HG03469 (cell line): ENCODE measurements around the gene POLR2L.
A peak's percentile ranks its signal among the peaks of the same experiment; 100 is the strongest.

ENCODE experiments used
- ATAC-seq: cut with Tn5 transposase; IDR thresholded peaks from one replicate; pipeline ENCODE4 v1.9.1; 2021; ENCODE audit warnings: mild to moderate bottlenecking, moderate library complexity, moderate number of reproducible peaks; ENCODE audit not compliant: unreplicated experiment

The POLR2L gene

DNA sequence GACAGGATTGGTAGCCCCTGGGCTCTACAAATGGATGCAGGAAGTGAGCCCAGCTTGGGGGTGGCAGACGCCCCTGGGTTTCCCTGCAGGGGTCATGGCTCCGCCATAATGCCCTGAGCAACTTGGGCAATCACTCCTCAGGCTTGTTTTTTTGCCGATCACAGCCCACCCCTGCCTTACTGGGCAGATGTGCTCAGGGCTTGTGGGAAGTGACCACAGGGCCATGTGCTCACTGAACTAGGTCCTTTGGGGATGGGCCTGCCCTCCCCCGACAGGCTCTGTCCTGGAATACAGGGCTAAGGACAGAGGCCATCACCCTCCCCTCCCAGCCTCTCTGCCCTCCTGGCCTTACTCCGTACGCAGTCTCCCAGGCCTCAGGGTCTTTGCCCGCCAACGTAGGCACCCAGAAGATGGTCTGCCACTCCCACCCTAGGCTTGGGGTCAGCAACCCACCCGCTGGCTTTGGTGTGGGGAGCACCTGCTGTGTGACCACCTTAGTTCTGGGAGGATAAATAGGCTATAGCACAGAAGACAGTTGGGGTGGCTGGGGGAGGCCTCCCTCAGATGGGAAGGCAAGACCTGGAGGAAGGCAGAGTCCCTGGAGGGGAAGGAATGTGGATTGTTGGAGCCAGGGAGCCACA lies 28.8 kb downstream of the POLR2L start:
- ATAC-seq = no peak

DNA sequence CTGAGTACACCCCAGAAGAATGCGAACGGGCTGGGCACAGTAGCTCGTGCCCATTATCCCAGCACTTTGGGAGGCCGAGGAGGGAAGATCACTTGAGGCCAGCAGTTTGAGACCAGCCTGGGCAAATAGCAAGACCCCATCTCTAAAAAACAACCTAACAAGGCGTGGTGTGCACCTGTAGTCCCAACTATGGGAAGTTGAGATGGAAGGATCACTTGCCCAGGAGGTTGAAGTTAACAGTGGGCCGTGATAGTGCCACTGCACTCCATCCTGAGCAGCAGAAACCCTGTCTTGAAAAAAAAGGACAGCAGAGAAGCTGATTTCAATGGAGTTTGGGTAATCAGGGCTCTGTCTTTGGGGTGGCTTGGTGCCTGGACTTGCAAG lies 29.3 kb downstream of the POLR2L start:
- ATAC-seq = no peak

DNA sequence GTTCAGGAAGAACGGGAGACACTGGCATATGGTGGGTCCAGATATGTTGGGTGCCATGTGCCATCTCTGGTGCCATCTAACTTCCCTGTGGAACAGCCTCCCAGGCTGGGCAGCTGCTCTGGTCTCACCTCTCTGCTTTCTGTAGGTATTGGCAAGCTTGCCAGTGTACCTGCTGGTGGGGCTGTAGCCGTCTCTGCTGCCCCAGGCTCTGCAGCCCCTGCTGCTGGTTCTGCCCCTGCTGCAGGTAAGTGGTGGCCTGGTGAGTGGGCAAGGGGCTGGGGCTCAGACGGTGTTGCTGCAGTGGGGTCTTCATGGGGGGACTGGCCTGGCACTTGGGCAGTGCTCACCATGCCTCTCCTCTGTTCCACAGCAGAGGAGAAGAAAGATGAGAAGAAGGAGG lies 29.9 kb downstream of the POLR2L start:
- no peak for ATAC-seq

DNA sequence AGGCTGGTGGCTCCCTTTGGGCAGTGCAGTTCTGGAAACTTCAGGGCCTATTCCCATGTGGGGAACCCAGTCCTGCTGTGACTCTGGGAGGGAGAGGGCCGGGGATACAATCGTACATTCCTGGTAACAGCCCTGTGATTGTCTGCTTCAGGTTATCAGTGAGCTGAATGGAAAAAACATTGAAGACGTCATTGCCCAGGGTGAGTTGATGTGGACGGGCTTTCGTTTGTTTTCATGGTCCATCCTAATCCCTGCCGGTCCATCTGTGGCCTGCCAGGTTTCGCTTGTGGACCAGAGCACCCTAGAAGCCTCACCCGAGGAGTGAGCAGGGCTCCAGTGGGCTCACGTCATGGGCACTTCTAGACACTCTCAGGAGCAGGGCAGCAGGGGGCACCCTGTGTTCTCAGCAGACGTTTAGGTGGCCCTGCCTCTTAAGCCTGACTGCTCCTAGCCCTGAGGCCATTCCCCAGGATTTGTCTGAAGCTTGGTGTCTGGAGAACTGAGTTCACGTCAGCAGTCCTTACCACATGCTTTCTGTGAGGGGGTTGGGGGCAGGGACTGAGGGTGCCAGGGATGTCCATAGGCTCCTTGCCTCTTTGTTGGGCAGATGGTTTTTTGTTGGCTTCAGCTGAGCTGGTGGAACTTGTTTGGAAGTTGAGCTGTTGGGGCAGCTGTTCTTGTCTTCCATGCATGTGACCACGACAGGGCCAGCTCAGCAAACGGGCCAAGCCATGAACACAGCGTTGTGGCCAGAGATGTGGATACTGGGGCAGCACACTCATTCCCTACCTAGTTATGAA lies 30.7 kb downstream of the POLR2L start:
- no peak for ATAC-seq

DNA sequence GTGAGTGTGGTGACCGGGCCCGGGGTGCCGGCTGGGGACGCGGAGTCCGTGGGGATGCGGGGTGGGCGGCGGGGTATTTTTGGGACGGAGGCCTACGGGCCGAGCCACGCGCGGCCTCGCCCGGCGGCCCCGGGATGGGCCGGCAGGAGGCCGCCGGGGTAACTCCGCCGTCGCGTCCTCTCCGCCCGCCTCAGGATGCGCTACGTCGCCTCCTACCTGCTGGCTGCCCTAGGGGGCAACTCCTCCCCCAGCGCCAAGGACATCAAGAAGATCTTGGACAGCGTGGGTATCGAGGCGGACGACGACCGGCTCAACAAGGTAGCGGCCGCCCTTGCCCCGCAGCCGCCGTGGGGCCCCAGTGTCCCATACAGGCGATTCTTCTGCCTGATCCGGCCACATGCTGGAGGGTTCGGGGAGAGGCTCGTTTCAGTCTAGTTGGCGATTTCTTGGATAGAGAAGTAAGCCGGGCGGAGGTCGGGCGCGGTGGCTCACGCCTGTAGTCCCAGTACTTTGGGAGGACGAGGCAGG lies 32.2 kb downstream of the POLR2L start:
- no peak for ATAC-seq

DNA sequence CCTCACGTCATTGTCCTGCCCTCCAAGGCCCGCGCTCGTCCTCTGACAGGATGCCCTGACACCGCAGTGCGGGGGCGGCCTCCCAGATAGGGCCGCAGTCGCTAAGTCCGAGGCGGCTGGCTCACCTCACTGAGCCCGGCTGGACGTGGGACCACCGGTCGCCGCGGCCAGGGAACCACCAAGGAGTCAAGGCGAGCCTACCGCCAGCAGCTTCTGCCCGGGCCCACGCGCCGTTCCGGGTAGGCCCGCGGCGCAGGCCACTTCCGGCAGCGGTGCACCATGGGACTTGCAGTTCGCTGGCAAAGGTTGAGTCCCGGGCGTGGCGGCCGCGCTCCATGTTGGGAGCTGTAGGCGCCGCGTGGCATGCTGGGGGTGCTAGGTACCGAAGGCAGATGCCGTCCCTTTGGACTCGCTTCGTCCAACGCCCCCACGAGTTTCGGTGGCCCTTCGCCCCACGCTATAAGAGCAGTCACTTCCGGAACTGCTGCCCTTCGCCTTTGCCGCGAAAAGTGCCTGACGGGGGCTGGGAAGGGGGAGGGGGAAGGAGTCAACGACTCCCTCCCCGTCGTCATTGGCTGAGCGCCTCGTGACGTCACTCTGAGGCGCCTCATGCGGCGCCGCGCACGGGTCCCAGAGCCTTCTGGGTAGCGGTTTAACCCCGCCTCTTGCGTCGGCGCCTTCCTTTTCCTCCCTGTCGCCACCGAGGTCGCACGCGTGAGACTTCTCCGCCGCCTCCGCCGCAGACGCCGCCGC lies 32.9 kb downstream of the POLR2L start, which contains the start of gene RPLP2:
Gene RPLP2, plus strand, starts transcription at position 681 of the 753 bp plus-strand sequence. CDS start 268 bp downstream, outside the sequence.
- peak; percentile 55 for ATAC-seq

DNA sequence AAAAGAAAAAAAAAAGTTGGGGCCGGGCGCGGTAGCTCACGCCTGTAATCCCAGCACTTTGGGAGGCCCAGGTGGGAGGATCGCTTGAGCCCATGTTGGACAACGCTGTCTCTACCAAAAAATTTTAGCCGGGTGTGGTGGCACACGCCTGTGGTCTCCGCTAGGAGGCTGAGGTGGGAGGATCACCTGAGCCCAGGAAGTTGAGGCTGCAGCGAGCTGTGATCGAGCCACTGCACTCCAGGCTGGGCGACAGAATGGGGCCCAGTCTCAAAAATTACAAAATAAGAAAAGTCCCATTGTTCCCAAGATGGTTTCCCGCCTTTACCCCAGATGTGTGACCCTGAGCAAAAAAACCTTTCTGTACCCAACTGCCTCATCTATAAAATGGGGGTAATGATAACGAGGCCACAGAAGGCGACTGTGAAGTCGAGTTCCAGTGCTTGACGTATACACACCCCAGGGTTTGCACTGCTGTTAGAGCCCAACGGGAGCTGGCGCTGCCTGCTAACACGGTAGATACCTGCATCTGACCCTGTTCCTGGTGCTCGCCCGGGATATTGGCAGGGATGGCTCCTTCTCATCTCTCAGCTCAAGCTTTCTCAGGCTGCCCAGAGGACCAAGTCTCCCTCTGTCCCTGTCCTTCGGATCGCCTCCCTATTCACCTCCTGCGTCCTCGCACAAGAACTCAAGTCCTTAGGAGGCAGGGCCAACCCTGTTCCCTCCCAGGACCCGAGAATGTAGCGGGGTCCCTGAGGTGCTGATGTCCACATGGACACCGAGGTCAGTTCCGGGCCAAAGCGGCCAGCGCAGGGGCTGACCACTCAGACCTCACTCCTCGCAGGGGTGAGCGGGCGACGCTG lies 33.7 kb downstream of the POLR2L start:
- no peak for ATAC-seq

DNA sequence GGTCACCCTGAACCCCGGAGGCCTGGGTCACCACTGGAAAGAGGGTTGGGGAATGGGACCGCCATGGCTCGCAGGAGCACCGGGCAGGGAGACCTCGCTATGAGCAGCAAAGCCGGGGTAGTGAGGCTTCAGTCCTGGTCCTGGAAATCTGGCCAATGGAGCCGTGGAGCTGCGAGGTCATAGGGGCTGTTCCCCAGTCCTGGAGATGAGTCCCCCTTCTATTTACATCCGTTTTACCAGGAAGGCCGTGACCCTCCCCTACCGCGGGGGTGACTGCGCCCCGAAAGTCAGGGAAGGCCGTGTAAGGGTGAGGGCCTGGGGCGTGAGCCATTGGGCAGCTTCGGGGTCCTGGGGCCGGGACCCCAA lies 37.7 kb downstream of the POLR2L start:
- no peak for ATAC-seq

DNA sequence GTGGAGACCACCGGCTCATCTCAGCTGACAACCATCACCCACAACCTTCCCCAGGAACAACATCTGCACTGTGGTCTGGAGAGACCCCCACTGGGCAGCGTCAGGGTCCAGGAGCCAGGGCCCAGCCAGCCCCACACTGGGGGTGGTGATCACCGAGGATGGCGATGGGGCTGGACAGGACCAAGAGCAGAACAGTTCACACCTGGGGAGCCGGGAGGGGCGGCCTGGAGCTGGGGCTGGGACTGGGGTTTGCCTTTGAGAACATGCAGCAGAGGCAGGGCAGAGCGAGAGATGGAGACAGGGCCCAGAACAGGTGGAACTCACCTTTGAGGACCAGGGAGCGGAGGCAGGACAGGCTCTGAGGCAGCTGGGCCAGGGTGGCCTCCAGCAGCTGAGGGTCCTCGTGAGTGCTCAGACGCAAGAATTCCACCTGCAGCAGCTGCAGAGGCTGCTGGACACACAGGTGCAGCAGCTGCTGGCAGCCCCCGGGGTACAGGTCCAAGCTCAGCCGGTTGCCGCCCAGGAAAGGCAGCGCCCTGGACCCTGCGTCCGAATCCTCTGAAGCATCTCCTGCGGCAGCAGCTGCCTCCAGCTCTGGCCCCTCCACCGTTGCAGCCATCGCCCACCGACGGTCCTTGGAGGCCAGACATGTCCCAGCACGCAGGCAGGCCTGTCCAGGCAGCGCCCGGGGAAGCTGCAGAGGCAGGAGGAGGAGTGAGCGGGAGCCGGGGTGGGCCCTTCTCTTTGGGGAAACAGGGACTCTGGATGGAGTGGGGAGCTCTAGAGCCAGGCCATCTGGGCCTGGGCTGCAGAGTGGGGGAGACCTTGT lies 38.3 kb downstream of the POLR2L start:
- ATAC-seq = no peak

DNA sequence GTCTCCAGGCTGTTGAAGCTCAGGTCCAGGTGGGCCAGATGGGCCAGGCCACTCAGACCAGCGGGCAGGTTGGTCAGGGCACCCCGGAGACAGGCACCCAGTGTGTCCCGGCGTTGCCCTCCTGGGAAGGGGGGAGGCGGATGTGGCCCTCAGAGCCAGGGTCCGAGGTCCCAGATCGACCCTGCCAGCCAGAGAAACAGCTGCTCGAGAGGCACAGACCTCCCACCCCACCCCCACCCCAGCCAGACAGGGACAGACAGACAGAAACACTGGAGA lies 38.9 kb downstream of the POLR2L start:
- ATAC-seq = no peak

DNA sequence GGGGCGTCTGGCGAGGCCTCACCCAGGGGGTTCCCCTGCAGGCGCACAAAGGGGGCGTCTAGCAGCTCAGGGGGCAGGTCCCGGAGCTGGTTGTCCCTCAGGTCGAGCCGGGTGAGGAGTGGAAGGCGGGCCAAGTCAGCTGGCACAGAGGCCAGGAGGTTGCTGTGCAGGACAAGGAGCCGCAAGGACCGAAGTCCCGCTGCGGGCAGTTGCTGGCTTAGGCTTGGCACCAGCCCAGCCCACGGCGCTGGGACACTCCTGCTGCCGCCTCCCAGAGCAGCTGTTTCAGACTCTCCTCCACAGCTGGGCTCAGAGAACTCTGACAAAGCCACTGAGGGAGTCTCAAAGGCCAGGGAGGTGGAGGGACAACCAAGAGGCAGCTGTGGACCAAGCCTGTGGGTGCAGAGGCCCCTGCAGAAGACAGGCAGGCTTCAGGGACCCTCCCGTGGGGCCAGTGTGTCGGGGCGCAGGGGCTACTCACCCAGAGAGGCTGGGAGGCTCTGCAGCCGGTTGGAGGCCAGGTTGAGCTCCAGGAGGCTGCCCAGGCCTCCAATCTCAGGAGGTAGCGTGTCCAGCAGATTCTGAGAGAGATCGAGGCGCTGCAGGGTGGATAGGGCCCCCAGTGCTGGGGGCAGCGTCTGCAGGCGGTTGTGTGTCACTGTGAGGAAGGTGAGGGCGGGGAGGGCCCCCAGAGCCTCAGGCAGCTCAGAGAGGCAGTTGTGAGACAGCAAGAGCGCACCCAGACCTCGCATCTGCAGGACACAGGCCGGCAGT lies 39.4 kb downstream of the POLR2L start:
- ATAC-seq = no peak

DNA sequence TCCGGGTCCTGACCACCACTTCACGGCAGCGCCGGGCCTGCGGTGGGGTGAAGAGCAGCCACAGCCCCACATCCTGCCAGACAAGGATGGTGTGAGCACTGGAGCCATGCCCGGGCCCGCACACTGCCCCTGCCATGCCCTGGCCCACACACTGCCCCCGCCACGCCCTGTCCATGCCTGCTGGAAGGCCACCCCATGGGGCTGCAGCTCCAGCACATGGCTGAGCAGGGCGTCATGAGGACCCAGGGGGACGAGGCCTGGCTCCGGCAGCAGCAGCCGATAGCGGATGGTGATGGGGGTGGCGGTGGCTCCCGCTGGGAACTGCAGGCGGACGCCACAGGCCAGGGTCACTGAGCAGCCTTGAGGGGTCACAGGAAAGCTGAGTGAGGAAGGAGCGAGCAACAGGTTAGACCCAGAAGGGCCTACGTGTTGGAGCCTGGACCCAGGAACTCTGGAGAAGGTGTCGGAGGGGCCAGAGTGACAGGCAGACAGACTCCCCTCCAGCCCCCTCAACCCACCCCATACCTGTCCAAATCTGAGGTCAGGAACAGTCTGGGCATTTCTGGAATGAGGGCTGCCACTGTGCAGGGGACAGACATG lies 40.2 kb downstream of the POLR2L start:
- no peak for ATAC-seq

DNA sequence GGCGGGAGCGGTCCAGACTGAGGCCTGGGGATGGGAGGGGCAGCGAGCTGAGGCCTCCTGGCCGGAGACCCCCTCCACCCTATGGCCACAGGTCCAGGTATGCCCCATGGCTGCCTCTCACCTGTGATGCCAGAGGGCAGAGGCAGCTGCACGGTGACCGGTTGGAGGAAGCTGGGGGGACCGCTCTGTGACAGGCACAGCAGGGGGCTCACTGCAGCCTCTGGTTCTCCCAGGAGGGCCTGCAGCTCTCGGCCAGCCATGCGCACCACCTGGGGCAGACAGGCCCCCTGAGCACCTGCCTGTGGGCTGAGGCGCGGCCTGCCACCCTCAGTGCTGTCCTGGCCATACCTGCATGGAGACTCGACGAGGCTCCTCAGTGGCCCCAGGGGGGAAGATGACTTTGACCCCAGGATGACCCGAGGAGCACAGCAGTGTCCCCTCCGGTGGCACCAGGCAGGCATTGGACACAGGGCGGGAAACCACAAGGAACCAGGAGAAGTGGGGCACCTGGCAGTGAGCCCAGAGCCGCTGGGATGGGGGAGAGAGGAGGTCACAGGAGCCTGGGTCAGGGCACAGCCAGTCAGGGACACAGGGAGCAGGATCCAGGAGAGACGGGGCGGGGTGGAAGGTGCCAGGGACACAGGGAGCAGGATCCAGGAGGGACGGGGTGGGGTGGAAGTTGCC lies 41.1 kb downstream of the POLR2L start:
- no peak for ATAC-seq

DNA sequence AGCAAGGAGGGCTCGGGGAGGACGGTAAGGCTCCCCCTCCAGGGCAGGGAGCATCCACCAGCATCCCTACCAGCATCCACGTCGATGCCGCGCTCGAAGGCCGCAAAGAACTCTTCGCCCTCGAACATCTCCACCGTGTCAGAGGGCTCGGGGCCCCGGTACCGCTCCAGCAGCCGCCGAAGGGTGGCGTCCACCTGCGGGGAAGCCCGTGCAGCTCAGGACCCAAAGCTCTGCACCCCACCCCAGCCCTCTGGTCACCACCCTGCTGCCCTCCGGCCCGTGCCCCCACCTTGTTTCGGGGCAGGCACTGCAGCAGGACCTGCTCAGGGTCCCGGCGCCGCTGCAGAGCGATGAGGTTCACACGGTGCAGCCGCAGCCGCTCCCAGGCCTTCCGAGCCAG lies 41.9 kb downstream of the POLR2L start:
- no peak for ATAC-seq

DNA sequence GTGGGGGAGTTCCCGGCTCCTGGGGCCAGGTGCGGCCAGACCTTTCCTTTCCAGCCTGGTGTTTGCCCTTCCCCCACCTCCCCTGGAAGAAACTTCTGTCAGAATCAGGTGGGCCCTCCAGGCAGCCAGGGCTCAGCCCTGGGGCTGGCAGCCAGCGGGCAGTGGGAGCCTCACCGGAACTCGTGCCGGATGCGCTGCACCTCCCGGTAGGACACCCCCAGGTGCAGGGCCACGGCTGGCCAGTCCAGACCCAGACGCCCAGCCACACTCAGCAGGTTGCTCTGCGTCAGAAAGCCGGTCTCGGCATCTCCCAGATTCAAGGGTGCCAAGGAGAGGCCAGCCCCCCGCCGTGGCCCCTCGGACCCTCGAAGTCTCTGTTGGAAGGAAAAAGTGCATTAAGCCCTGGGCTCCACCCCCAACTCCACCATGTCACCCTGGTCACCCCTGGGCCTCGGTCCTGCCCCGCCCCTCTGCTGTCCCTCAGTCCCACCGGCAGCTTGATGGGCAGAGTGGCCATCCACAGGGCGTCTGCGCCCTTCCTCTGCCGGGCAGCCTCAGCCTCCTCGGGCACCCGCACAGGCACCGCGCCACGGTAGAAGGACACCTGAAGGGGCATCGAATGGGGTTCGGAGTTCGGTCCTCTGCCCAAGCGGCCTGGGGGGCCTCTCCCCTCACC lies 42.5 kb downstream of the POLR2L start:
- no peak for ATAC-seq

DNA sequence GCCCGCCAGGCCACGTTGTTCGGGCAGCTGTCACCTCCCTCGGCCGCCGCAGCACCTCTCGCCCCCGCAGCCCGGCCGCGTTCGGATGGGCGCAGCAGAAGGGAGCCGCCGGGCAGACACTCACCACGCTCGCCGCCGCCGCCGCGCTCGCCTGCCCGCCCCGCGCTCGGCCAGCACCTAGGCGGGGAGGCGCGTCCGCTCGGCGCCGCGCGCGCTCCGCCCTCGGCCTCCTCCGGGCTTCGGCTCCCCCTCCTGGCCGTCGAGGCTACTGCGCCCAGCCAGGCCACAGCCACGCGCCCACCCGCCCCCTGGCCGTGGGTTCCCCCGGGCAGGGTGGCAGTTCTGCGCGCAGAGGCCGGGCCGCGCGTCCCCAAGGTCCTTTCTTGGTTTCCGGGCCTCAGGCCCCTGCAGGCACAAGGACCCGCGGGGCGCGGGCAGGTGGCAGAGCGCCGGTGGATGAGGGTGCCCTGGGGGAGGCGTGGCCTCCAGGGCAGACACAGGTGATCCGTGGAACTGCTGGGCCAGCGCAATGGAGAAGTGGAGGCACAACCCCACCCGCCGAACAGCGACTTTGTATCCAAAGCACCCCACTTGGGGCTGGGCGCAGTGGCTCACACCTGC lies 44.1 kb downstream of the POLR2L start, which contains the start of gene SLC25A22:
Gene SLC25A22, minus strand, starts transcription at position 189 of the 621 bp plus-strand sequence. CDS start 3,275 bp downstream, outside the sequence.
- ATAC-seq = peak; percentile 44
